KMS-11 (cell line): ENCODE measurements around the gene NOTCH4.

ENCODE experiments used
- H2AFZ ChIP-seq: fragments of 200-600 bp; sonication (generic); 2 replicates; pipeline ENCODE4 v1.6.1; 2016; ENCODE audit warnings: antibody characterized with exemption, mixed run types, low read depth
- H3K27ac ChIP-seq: fragments of 200-600 bp; sonication (generic); 2 replicates; pipeline ENCODE4 v1.6.1; 2016; ENCODE audit warnings: mild to moderate bottlenecking, mixed run types
- H3K27me3 ChIP-seq: fragments of 200-600 bp; sonication (generic); 2 replicates; pipeline ENCODE4 v1.6.1; 2017; ENCODE audit warnings: mild to moderate bottlenecking, low read depth, mixed run types, moderate library complexity; ENCODE audit not compliant: insufficient read depth
- H3K36me3 ChIP-seq: fragments of 200-600 bp; sonication (generic); 2 replicates; pipeline ENCODE4 v1.6.1; 2017; ENCODE audit warnings: mild to moderate bottlenecking, mixed run types; ENCODE audit not compliant: insufficient read depth
- H3K4me1 ChIP-seq: fragments of 200-600 bp; sonication (generic); 2 replicates; pipeline ENCODE4 v1.6.1; 2016; ENCODE audit warnings: mild to moderate bottlenecking, low read depth, mixed run types; ENCODE audit not compliant: poor library complexity, severe bottlenecking
- H3K4me2 ChIP-seq: fragments of 200-600 bp; sonication (generic); 2 replicates; pipeline ENCODE4 v1.7.0; 2016; ENCODE audit warnings: mild to moderate bottlenecking, mixed run types
- H3K4me3 ChIP-seq: fragments of 200-600 bp; sonication (generic); IDR thresholded peaks from 2 replicates; pipeline ENCODE4 v1.6.1; 2017; ENCODE audit warnings: low read depth, low read length, mixed read lengths; ENCODE audit not compliant: insufficient read depth
- H3K79me2 ChIP-seq: fragments of 200-600 bp; sonication (generic); 2 replicates; pipeline ENCODE4 v1.6.1; 2016; ENCODE audit warnings: low read depth, mixed run types; ENCODE audit not compliant: insufficient read depth
- H3K9ac ChIP-seq: fragments of 200-600 bp; sonication (generic); 2 replicates; pipeline ENCODE4 v1.6.1; 2016; ENCODE audit warnings: mild to moderate bottlenecking, mixed run types
- H4K20me1 ChIP-seq: fragments of 200-600 bp; sonication (generic); 2 replicates; pipeline ENCODE4 v1.6.1; 2016; ENCODE audit warnings: mild to moderate bottlenecking, mixed run types; ENCODE audit not compliant: insufficient read depth
- CTCF ChIP-seq: fragments of 200-600 bp; sonication (generic); conservative IDR thresholded peaks from 2 replicates; pipeline ENCODE4 v1.6.1; 2017; ENCODE audit warnings: low read depth, mild to moderate bottlenecking, antibody characterized with exemption, low read length, moderate library complexity, mixed read lengths

NOTCH4 gene

GRCh38 chr6:32152769-32153563, 70.9 kb downstream of the NOTCH4 start:
- H3K4me3 ChIP-seq = no peak overlapping the region
- no peaks in the 10 kb centered on the region for H3K79me2 ChIP-seq
- no peak overlapping the region for H3K9ac ChIP-seq
- TF ChIP-seq CTCF = no peak
- no peak overlapping the region for H3K4me2 ChIP-seq
- no peaks in the 10 kb centered on the region for H3K36me3 ChIP-seq
- H3K4me1 ChIP-seq = no peaks in the 10 kb centered on the region
- no peak overlapping the region for H3K27ac ChIP-seq
- peaks cover 6% of the 10 kb centered on the region; the same call in 1 of the 2 replicates for H3K27me3 ChIP-seq
- no peak overlapping the region for H2AFZ ChIP-seq
- H4K20me1 ChIP-seq = no peaks in the 10 kb centered on the region

GRCh38 chr6:32151863-32152768, 71.8 kb downstream of the NOTCH4 start, which contains the start of gene PRRT1:
TSS of gene PRRT1 (minus strand) at chr6:32151939. CDS start at chr6:32151827, 112 bp downstream.
- H3K4me3 ChIP-seq = no peak within 1 kb of the TSS
- TF ChIP-seq CTCF = no peak
- H3K27me3 ChIP-seq = peaks cover 6% of the 10 kb centered on the region; the same call in 1 of the 2 replicates
- H3K4me2 ChIP-seq = no peak within 1 kb of the TSS
- H4K20me1 ChIP-seq = no peaks in the 10 kb centered on the region
- no peak within 1 kb of the TSS for H3K9ac ChIP-seq
- no peaks in the 10 kb centered on the region for H3K36me3 ChIP-seq
- no peaks in the 10 kb centered on the region for H3K79me2 ChIP-seq
- no peaks in the 10 kb centered on the region for H3K4me1 ChIP-seq
- no peak within 1 kb of the TSS for H2AFZ ChIP-seq
- H3K27ac ChIP-seq = no peak within 1 kb of the TSS

GRCh38 chr6:32151181-32151862, 72.5 kb downstream of the NOTCH4 start:
- Histone ChIP-seq H3K9ac (no peak overlapping the region), H3K79me2 (no peaks in the 10 kb centered on the region), H3K27ac (no peak overlapping the region), H4K20me1 (no peaks in the 10 kb centered on the region), H3K4me3 (no peak overlapping the region), H3K4me2 (no peak overlapping the region), H2AFZ (no peak overlapping the region), H3K36me3 (no peaks in the 10 kb centered on the region), H3K4me1 (no peaks in the 10 kb centered on the region), H3K27me3 (peaks cover 6% of the 10 kb centered on the region; the same call in 1 of the 2 replicates)
- no peak for TF ChIP-seq CTCF
